Activated T-helper 1 cell treated with anti-CD3 and anti-CD28 coated beads, Interleukin-2, amount 50 U/mL, for 16 hours (primary cell): Measurements from ENCODE around the gene PACSIN3.

ENCODE experiments used
- DNase-seq, 2 donors: peaks; one replicate each; pipeline ENCODE4 v3.0.0-alpha.2; 2020; ENCODE audit warnings: low read depth in 1 of 2, low spot score in 1 of 2

The PACSIN3 gene

GRCh38 chr11:47154616-47155570 is 31.3 kb downstream of the PACSIN3 start:
- no peak for DNase-seq

- peak in 1 of 2 donors; percentile 24 for DNase-seq
These were observed 33.0 kb downstream of the PACSIN3 start for GRCh38 chr11:47152953-47153950.

- no peak for DNase-seq
These were observed 33.9 kb downstream of the PACSIN3 start for GRCh38 chr11:47152126-47152952.

DNA sequence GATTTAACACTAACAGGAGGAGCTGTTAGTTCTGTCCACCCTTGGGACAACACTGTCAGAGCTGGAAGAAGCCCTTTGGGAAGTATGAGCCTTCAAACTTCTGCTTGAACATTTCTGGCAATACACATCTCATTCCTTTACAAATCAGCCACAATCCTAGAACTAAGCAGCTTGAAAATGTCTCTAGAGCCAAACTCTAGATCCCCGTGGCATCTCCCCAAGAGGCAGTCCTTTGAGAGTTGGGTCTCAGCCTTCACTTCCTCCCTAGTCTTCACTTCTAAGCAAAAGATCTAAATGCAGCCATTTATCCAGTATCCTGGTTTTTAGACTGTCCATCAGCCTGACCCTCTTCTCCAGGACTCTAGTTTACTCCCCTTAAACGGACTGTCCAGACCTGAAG is 36.5 kb downstream of the PACSIN3 start:
- DNase-seq: no peak

- DNase-seq: no peak
These were observed 37.2 kb downstream of the PACSIN3 start for GRCh38 chr11:47148903-47149531.

DNA sequence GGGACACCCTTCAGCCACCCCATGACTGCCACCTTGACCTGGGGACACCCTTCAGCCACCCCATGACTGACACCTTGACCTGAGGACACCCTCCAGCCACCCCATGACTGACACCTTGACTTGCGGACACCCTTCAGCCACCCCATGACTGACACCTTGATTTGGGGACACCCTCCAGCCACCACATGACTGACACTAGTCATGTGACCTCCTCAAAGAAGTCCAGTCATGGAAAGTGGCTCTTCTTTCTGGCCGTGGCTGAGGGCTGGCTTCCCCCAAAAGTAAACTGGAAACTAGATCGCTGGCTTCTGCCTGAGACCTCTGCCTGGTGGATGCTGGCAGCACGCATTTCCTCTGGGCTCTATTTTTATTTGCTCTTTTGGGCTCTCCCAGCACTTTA is 38.0 kb downstream of the PACSIN3 start:
- no peak for DNase-seq

GRCh38 chr11:47147681-47148080 is 38.6 kb downstream of the PACSIN3 start:
- no peak for DNase-seq

- no peak for DNase-seq
These were observed 39.0 kb downstream of the PACSIN3 start for GRCh38 chr11:47147250-47147649.

DNA sequence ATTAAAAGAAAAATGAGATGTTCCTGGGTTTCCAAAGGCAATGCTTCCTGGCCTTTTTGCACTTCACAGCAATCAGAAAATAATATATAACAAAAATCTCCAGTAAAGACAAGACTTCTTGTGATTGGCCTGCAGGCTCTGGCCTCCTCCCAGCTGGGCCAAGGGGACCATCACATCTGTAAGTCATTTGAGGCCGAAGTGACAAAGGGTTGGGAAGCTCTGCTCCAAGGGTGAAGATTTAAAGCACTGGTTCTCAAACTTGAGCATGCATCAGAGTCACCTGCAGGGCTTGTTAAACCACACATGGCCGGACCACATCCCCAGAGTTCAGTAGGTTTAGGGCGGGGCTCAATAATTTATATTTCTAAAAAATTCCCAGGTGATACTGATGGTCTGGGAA is 41.7 kb downstream of the PACSIN3 start:
- no peak for DNase-seq

DNA sequence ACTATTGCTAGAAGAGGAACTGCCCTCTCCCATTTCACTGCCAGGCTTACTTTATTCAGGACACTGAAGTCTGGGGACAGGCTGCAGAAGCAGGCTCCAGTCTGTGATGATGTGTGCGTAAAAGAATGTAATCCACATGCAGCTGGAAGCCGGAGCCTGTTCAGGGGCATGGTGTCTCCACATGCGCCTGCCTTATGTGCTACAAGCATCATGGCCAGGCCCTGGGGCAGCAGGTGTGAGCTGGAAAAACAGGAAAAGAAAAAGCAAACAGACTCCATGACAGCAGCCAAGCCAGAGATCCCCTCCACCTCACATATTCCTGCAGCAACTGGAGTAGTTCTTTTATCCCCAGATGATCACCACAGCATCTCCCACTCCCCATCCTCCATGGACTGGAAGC is 42.9 kb downstream of the PACSIN3 start:
- no peak for DNase-seq

DNA sequence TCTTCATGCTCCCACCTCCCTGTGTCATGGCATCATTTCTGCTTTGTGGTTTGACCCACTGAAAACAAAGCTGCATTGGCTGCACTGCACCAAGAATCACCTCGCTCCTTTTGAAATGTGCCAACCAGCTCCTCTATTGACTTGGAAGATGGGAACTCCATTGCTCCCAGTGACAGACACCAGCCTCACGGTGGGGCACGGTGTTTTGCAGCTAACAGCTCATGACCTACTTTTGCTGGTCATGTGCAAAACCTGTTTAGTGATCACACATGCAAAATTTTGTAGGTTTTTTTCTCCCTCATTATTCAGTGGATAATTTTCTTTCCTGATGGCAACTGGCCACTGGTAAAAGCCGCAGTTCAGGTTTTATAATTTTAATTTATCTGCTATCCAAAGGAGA is 46.4 kb downstream of the PACSIN3 start:
- no peak for DNase-seq

- no peak for DNase-seq
These were observed 48.8 kb downstream of the PACSIN3 start for GRCh38 chr11:47137476-47137875.

- DNase-seq: no peak
These were observed 49.3 kb downstream of the PACSIN3 start for GRCh38 chr11:47136921-47137320.

GRCh38 chr11:47136327-47136726 is 49.9 kb downstream of the PACSIN3 start:
- no peak for DNase-seq

DNA sequence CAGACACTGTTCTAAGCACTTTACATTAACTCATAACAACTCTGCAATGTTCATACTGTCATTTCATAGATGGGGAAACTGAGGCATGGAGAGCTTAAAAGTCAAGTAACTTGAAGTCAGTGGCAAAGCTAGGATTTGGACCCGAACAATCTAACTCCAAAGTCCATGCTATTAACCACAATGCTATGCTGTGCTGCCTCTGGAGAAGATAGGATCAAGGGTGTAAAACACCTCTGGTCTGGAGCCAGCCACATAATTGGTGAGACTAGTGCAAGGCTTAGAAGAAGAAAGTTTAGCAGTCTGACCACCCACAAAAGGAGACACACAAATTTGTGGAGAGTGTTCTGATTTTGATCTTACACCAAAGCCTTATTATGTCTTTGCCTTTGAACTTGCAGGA is 53.3 kb downstream of the PACSIN3 start:
- no peak for DNase-seq

- DNase-seq: no peak
These were observed 53.7 kb downstream of the PACSIN3 start for GRCh38 chr11:47132490-47132889.

DNA sequence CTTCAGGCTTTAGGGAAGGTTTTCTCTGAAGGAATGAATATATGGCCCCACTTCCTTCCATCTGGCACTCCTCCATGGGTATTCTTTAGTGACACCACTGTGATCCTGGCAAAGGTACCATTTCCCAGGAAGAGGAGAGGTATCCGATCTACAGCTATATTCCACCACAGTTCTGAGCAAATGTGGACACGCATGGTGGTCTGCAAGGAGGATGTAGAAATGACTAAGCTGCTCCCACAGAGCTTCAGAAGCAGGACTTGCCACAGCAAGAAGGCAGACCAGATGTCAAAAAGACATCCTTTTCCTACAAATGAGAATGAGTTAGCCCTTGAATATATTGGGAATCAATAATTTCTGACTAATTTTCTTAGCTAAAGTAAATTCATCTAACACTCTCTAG is 55.1 kb downstream of the PACSIN3 start:
- DNase-seq: no peak

- no peak for DNase-seq
These were observed 55.7 kb downstream of the PACSIN3 start for GRCh38 chr11:47130543-47130942.
